ENCODE data around the gene TMEM26. TPM values are rescaled to one million over a fixed set of nuclear protein-coding genes. Genes with fewer than 3 reads are reported as not detected.
A peak's percentile ranks its signal among the peaks of the same experiment; 100 is the strongest.

The TMEM26 gene
- total RNA-seq, 2 experiments from 2014 or later = not detected

- Mint-ChIP-seq H3K36me3 (ENCODE audit: low read depth) (no peaks in the 10 kb centered on the region), H3K27ac (no peak overlapping the region), H3K27me3 (peaks cover 22% of the 10 kb centered on the region), H3K9me3 (ENCODE audit: low read depth) (no peaks in the 10 kb centered on the region), H3K4me3 (no peak overlapping the region), H3K4me1 (peaks cover 11% of the 10 kb centered on the region)
- no peak for ATAC-seq
- ChIA-PET CTCF (no interaction called here), POLR2A (no interaction called here)
- no peak for DNase-seq
- intact Hi-C loops (cut with DNase I, micrococcal nuclease) = no loop called here
Observed at GRCh38 chr10:61455656-61456055, 2.5 kb upstream of the TMEM26 start.

- H3K36me3 Mint-ChIP-seq (ENCODE audit: low read depth) = no peaks in the 10 kb centered on the region
- no peak for ATAC-seq
- no peak for DNase-seq
- no peak overlapping the region for H3K27ac Mint-ChIP-seq
- ChIA-PET POLR2A (no interaction called here), CTCF (no interaction called here)
- peaks cover 22% of the 10 kb centered on the region for H3K27me3 Mint-ChIP-seq
- no peak overlapping the region for H3K4me3 Mint-ChIP-seq
- peaks cover 11% of the 10 kb centered on the region for H3K4me1 Mint-ChIP-seq
- H3K9me3 Mint-ChIP-seq (ENCODE audit: low read depth) = no peaks in the 10 kb centered on the region
- intact Hi-C loops (cut with DNase I, micrococcal nuclease) = no loop called here
Observed at GRCh38 chr10:61454541-61454940, 1.4 kb upstream of the TMEM26 start.

- H3K9me3 Mint-ChIP-seq (ENCODE audit: low read depth) = no peaks in the 10 kb centered on the region
- DNase-seq (peak; percentile 18), ATAC-seq (no peak)
- intact Hi-C loops (cut with DNase I, micrococcal nuclease) = no loop called here
- peak overlapping the region; percentile 25 for H3K4me3 Mint-ChIP-seq
- peaks cover 11% of the 10 kb centered on the region for H3K4me1 Mint-ChIP-seq
- POLR2A ChIA-PET = no interaction called here
- H3K27ac Mint-ChIP-seq = no peak overlapping the region
- CTCF ChIA-PET = no interaction called here
- peaks cover 21% of the 10 kb centered on the region for H3K27me3 Mint-ChIP-seq
- H3K36me3 Mint-ChIP-seq (ENCODE audit: low read depth) = no peaks in the 10 kb centered on the region
Observed at GRCh38 chr10:61452151-61452651, 980 bp downstream of the TMEM26 start.

GRCh38 chr10:61451357-61451756 lies 1.8 kb downstream of the TMEM26 start:
- intact Hi-C loops (cut with DNase I, micrococcal nuclease) = no loop called here
- Mint-ChIP-seq H3K36me3 (ENCODE audit: low read depth) (no peaks in the 10 kb centered on the region), H3K4me1 (peaks cover 11% of the 10 kb centered on the region), H3K27me3 (peaks cover 20% of the 10 kb centered on the region), H3K27ac (no peak overlapping the region), H3K9me3 (ENCODE audit: low read depth) (no peaks in the 10 kb centered on the region), H3K4me3 (no peak overlapping the region)
- ATAC-seq (no peak), DNase-seq (no peak)
- POLR2A ChIA-PET = no interaction called here
- CTCF ChIA-PET = no interaction called here

- Mint-ChIP-seq H3K27ac (no peak overlapping the region), H3K36me3 (ENCODE audit: low read depth) (no peaks in the 10 kb centered on the region), H3K4me3 (no peak overlapping the region), H3K4me1 (peaks cover 11% of the 10 kb centered on the region), H3K9me3 (ENCODE audit: low read depth) (no peaks in the 10 kb centered on the region), H3K27me3 (peaks cover 18% of the 10 kb centered on the region)
- POLR2A ChIA-PET = no interaction called here
- ATAC-seq (no peak), DNase-seq (no peak)
- CTCF ChIA-PET = no interaction called here
- intact Hi-C loops (cut with DNase I, micrococcal nuclease) = no loop called here
Observed at GRCh38 chr10:61448841-61449600, 4.2 kb downstream of the TMEM26 start.

DNA sequence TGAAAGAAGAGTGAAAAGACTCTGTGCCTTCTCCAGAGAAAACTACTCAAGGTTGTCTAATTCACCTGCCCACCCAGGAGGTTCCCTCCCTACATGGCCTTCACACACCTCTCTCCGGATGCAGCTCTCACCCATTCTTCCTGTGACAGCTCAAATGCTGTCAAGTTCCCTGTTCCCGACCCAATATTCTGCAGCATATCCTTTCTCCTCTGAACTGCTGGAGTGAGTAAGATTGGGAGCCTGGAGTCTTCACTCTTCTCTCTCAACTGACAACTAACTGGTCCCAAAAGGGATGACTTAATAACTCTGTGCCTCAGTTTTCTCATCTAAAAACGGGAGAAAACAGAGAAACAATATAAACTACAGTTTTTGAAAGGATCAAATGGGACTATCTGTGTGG lies 5.1 kb downstream of the TMEM26 start:
- intact Hi-C loops (cut with DNase I, micrococcal nuclease) = no loop called here
- CTCF ChIA-PET = interaction anchor here (0.5 kb wide), 1 partner anchor 1472 kb away, joined by 3 read pairs; no protein-coding TSS in a partner anchor
- no peak for DNase-seq
- Mint-ChIP-seq H3K27me3 (peaks cover 18% of the 10 kb centered on the region), H3K36me3 (ENCODE audit: low read depth) (no peaks in the 10 kb centered on the region), H3K4me1 (peaks cover 11% of the 10 kb centered on the region), H3K9me3 (ENCODE audit: low read depth) (no peaks in the 10 kb centered on the region), H3K27ac (no peak overlapping the region), H3K4me3 (no peak overlapping the region)
- POLR2A ChIA-PET = no interaction called here
- no peak for ATAC-seq

- Mint-ChIP-seq H3K36me3 (ENCODE audit: low read depth) (no peaks in the 10 kb centered on the region), H3K4me3 (no peak overlapping the region), H3K9me3 (ENCODE audit: low read depth) (no peaks in the 10 kb centered on the region), H3K27me3 (no peaks in the 10 kb centered on the region), H3K27ac (no peak overlapping the region), H3K4me1 (peaks cover 12% of the 10 kb centered on the region)
- ATAC-seq (no peak), DNase-seq (no peak)
- CTCF ChIA-PET = no interaction called here
- intact Hi-C loops (cut with DNase I, micrococcal nuclease) = no loop called here
- POLR2A ChIA-PET = no interaction called here
Observed at GRCh38 chr10:61439058-61439609, 14.0 kb downstream of the TMEM26 start.

- no peak for ATAC-seq
- no peak overlapping the region for H3K4me3 Mint-ChIP-seq
- POLR2A ChIA-PET = no interaction called here
Observed at GRCh38 chr10:61438141-61438988, 14.8 kb downstream of the TMEM26 start.

GRCh38 chr10:61423178-61423577 lies 30.0 kb downstream of the TMEM26 start:
- ATAC-seq (no peak), DNase-seq (no peak)
- Mint-ChIP-seq H3K27ac (no peak overlapping the region), H3K9me3 (ENCODE audit: low read depth) (peaks cover 14% of the 10 kb centered on the region), H3K4me1 (no peaks in the 10 kb centered on the region), H3K27me3 (peaks cover 2% of the 10 kb centered on the region), H3K36me3 (ENCODE audit: low read depth) (no peaks in the 10 kb centered on the region), H3K4me3 (no peak overlapping the region)
- CTCF ChIA-PET = no interaction called here
- POLR2A ChIA-PET = no interaction called here
- intact Hi-C loops (cut with DNase I, micrococcal nuclease) = no loop called here

More at GRCh38 chr10:61438141-61438988, 14.8 kb downstream of the TMEM26 start:
- CTCF ChIA-PET = no interaction called here
- DNase-seq = no peak
- Mint-ChIP-seq H3K4me1 (peaks cover 12% of the 10 kb centered on the region), H3K36me3 (ENCODE audit: low read depth) (no peaks in the 10 kb centered on the region), H3K9me3 (ENCODE audit: low read depth) (no peaks in the 10 kb centered on the region), H3K27ac (no peak overlapping the region), H3K27me3 (no peaks in the 10 kb centered on the region)
- intact Hi-C loops (cut with DNase I, micrococcal nuclease) = no loop called here

DNA sequence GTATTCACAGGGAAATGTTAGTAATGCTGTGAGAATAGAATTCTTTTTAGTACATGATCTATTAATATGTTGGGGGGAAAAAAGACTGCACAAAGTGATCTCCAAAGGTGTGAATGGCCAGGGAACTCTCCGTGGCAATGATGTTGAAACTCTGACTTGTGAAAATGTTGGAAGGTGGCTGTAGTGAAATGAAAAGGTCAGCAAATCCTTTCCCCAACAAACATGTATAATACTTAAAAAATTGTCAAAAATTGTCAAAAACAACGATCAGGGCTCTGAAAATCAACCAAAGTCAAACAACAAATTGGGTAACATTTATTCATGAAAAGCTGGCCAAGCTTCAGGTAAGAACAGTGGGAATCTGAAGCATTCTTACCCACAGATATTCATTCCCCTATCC lies 35.5 kb downstream of the TMEM26 start:
- DNase-seq = no peak
- Mint-ChIP-seq H3K27me3 (peaks cover 6% of the 10 kb centered on the region), H3K27ac (no peak overlapping the region), H3K4me1 (no peaks in the 10 kb centered on the region), H3K4me3 (no peak overlapping the region), H3K36me3 (ENCODE audit: low read depth) (no peaks in the 10 kb centered on the region), H3K9me3 (ENCODE audit: low read depth) (peaks cover 13% of the 10 kb centered on the region)
- POLR2A ChIA-PET = no interaction called here
- CTCF ChIA-PET = no interaction called here
- ATAC-seq = no peak
- intact Hi-C loops (cut with DNase I, micrococcal nuclease) = no loop called here

DNA sequence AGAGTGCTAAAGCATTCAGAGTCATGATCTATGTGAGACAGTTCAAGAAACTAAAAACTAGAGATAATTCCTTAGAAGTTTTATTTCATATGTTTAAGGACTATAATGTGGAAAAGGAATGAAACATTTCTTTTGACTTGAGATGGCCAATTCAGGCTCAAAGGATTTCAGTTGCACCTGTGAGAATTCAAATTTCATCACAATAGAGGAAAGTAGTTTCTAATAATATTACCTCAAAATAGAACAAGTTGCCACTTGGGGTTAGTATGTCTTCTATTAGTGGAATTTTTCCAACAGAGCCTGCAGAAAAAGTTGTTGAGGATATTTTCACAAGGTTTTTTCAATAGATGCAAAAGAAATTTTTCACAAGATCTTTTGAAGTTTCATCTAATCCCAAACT lies 37.4 kb downstream of the TMEM26 start:
- peaks cover 4% of the 10 kb centered on the region for H3K27me3 Mint-ChIP-seq
- H3K9me3 Mint-ChIP-seq (ENCODE audit: low read depth) = peaks cover 7% of the 10 kb centered on the region
- no peaks in the 10 kb centered on the region for H3K4me1 Mint-ChIP-seq
- POLR2A ChIA-PET = no interaction called here
- no peak for DNase-seq
- no peak for ATAC-seq
- CTCF ChIA-PET = interaction anchor here (0.7 kb wide), 1 partner anchor 11 kb away, joined by 4 read pairs; no protein-coding TSS in a partner anchor
- no peaks in the 10 kb centered on the region for H3K36me3 Mint-ChIP-seq (ENCODE audit: low read depth)
- no peak overlapping the region for H3K4me3 Mint-ChIP-seq
- no peak overlapping the region for H3K27ac Mint-ChIP-seq
- intact Hi-C loops (cut with DNase I, micrococcal nuclease) = no loop called here

GRCh38 chr10:61411706-61412105 lies 41.5 kb downstream of the TMEM26 start:
- Mint-ChIP-seq H3K4me1 (no peaks in the 10 kb centered on the region), H3K4me3 (no peak overlapping the region), H3K36me3 (ENCODE audit: low read depth) (no peaks in the 10 kb centered on the region), H3K27me3 (peaks cover 6% of the 10 kb centered on the region), H3K9me3 (ENCODE audit: low read depth) (no peaks in the 10 kb centered on the region), H3K27ac (no peak overlapping the region)
- intact Hi-C loops (cut with DNase I, micrococcal nuclease) = no loop called here
- ATAC-seq (no peak), DNase-seq (no peak)
- CTCF ChIA-PET = no interaction called here
- POLR2A ChIA-PET = no interaction called here
